ENCODE results near the gene HHIPL1.

HHIPL1 gene

DNA sequence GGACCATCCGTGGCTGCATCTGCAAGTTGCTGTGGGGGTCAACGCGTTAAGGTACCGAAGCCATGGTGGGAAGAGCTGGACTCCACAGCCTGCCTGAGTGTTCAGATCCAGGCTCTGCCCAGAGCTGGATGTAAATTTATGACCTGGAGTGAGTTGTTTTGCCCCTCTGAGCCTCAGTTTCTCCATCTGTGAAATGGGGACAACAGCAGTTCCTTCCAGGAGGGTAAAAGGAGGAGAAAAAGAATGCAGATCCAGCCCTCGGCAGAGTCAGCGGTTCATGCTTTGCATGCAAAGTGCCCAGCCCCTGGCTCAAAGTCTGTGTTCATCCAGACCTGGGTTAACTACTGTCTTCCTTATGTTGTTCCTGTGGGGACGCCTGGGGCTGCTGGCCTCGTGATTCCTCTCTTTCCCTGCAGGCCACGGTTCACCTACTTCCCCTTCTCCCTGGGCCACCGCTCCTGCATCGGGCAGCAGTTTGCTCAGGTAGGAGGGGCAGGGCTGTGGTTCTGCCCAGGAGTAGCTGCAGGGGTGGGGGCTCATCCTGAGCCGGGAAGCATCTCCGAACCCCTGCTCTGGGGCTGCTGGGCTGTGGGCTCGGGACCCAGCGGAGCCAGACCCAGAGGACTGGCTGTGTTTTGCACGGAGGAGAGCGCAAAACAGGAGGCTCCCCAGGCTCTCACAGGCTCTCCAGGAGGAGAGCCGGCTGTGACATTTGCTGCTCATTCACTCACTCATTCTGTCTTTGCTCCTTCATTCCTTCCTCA, 81.0 kb downstream of the HHIPL1 start:
- Histone ChIP-seq H3K9me3 (ENCODE audit: insufficient read depth, low read depth, low read length) (no peaks in the 10 kb centered on the region), H3K27ac (ENCODE audit: low read depth, low read length) (no peak overlapping the region), H3K4ac (ENCODE audit: low read depth, low read length) (no peak overlapping the region), H2BK120ac (ENCODE audit: insufficient read depth, low read length, poor library complexity) (no peak overlapping the region), H2AK5ac (ENCODE audit: low read length) (no peak overlapping the region), H3K9ac (ENCODE audit: low read length) (no peak overlapping the region), H4K91ac (ENCODE audit: low read depth, low read length) (no peak overlapping the region), H3K18ac (ENCODE audit: low read length) (no peak overlapping the region), H3K4me1 (ENCODE audit: control insufficient read depth in 1 of 2, insufficient read depth in 2 of 2, low read length in 2 of 2) (peaks cover 7% of the 10 kb centered on the region in 2 experiments), H3K23ac (ENCODE audit: low read length) (no peak overlapping the region), H3K4me2 (ENCODE audit: low read length) (no peak overlapping the region), H3K36me3 (ENCODE audit: control insufficient read depth in 1 of 2, insufficient read depth in 2 of 2, low read length in 2 of 2) (no peaks in the 10 kb centered on the region), H2BK5ac (ENCODE audit: low read depth, low read length, poor library complexity) (no peak overlapping the region), H3K79me1 (ENCODE audit: low read length) (peaks cover 3% of the 10 kb centered on the region), H3K4me3 (ENCODE audit: low read depth, low read length) (no peak overlapping the region), H2BK12ac (ENCODE audit: low read length) (no peak overlapping the region), H3K14ac (ENCODE audit: low read length) (no peak overlapping the region), H4K8ac (ENCODE audit: low read depth, low read length) (no peak overlapping the region), H2AFZ (ENCODE audit: insufficient read depth, low read length, poor library complexity) (no peak overlapping the region), H4K12ac (ENCODE audit: low read depth, low read length) (no peak overlapping the region), H3K27me3 (ENCODE audit: insufficient read depth, low read length) (no peaks in the 10 kb centered on the region), H3K79me2 (ENCODE audit: control insufficient read depth, insufficient read depth, low read length, poor library complexity) (peaks cover 2% of the 10 kb centered on the region)
- WGBS (ENCODE audit: extremely low coverage, insufficient coverage, insufficient read length) = no CpG with 5 or more reads among the region's 18 CpGs
- no peak for DNase-seq

DNA sequence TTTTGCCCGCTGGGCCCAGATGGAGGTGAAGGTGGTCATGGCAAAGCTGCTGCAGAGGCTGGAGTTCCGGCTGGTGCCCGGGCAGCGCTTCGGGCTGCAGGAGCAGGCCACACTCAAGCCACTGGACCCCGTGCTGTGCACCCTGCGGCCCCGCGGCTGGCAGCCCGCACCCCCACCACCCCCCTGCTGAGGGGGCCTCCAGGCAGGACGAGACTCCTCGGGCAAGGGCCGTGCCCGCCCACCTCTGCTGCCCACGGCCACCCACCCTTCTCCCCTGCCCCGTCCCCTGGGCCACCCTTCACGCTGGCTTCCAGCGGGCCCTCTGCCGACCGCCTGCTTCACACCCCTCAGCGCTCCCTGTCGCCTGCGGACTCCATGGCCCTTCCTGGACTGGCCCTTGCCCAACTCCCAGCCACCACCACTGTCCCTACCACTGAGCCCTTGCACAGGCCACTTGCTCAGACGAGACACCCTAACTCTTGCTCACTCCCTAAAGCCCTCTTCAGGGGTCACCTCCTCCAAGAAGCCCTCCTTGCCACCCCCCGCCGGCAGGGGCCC, 81.7 kb downstream of the HHIPL1 start:
- Histone ChIP-seq H3K9me3 (ENCODE audit: insufficient read depth, low read depth, low read length) (no peaks in the 10 kb centered on the region), H3K18ac (ENCODE audit: low read length) (no peak overlapping the region), H4K8ac (ENCODE audit: low read depth, low read length) (no peak overlapping the region), H2BK120ac (ENCODE audit: insufficient read depth, low read length, poor library complexity) (no peak overlapping the region), H4K91ac (ENCODE audit: low read depth, low read length) (no peak overlapping the region), H2BK5ac (ENCODE audit: low read depth, low read length, poor library complexity) (no peak overlapping the region), H3K23ac (ENCODE audit: low read length) (no peak overlapping the region), H3K27me3 (ENCODE audit: insufficient read depth, low read length) (no peaks in the 10 kb centered on the region), H2AK5ac (ENCODE audit: low read length) (no peak overlapping the region), H3K4me1 (ENCODE audit: control insufficient read depth in 1 of 2, insufficient read depth in 2 of 2, low read length in 2 of 2) (peaks cover 7% of the 10 kb centered on the region in 2 experiments), H3K27ac (ENCODE audit: low read depth, low read length) (no peak overlapping the region), H3K36me3 (ENCODE audit: control insufficient read depth in 1 of 2, insufficient read depth in 2 of 2, low read length in 2 of 2) (no peaks in the 10 kb centered on the region), H3K9ac (ENCODE audit: low read length) (no peak overlapping the region), H3K79me2 (ENCODE audit: control insufficient read depth, insufficient read depth, low read length, poor library complexity) (peaks cover 2% of the 10 kb centered on the region), H3K14ac (ENCODE audit: low read length) (no peak overlapping the region), H3K4ac (ENCODE audit: low read depth, low read length) (no peak overlapping the region), H3K4me2 (ENCODE audit: low read length) (no peak overlapping the region), H4K12ac (ENCODE audit: low read depth, low read length) (no peak overlapping the region), H3K4me3 (ENCODE audit: low read depth, low read length) (no peak overlapping the region), H2BK12ac (ENCODE audit: low read length) (no peak overlapping the region), H2AFZ (ENCODE audit: insufficient read depth, low read length, poor library complexity) (no peak overlapping the region), H3K79me1 (ENCODE audit: low read length) (peaks cover 3% of the 10 kb centered on the region)
- WGBS (ENCODE audit: extremely low coverage, insufficient coverage, insufficient read length) = no CpG with 5 or more reads among the region's 26 CpGs
- DNase-seq = no peak

DNA sequence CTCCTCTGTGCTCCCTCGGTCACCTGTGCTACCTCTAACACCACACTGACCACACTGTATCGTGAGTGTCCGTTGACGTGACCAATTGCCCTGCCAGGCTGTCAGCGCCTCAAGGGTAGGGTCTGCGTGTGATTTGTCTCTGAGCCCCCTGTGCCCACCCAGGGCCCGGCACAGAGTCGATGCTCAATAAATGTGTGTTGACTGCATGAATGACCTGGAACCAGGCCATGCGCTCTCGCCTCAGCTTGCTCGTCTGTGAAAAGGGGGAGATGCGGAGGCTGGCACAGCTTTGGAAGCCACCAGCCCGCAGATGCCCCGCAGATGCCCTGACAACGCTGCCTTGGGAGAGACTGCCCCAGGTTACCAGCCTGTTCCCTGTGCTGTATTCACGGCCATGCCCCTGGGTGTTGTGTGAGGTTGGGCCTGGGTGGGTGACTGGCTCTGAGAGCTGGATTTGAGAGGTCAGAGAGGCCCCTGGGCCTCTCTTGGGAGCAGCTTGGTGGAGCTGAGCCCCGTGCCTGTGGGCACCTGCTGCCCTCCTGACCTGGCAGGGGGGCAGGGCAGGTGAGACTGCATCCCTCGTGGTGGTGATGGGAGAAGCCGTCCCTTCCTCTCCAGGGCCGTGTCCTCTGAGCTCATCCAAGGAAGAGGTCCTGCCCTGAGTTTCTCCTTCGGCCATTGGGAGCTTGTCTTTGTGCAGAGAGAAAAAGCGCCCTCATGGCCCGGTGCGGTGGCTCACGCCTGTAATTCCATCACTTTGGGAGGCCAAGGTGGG, 82.4 kb downstream of the HHIPL1 start:
- H2BK5ac ChIP-seq (ENCODE audit: low read depth, low read length, poor library complexity) = no peak overlapping the region
- no peak overlapping the region for H4K12ac ChIP-seq (ENCODE audit: low read depth, low read length)
- WGBS (ENCODE audit: extremely low coverage, insufficient coverage, insufficient read length) = no CpG with 5 or more reads among the region's 25 CpGs
- H3K79me1 ChIP-seq (ENCODE audit: low read length) = peaks cover 3% of the 10 kb centered on the region
- H4K91ac ChIP-seq (ENCODE audit: low read depth, low read length) = no peak overlapping the region
- H3K4me3 ChIP-seq (ENCODE audit: low read depth, low read length) = no peak overlapping the region
- DNase-seq = no peak
- H3K14ac ChIP-seq (ENCODE audit: low read length) = no peak overlapping the region
- no peak overlapping the region for H3K18ac ChIP-seq (ENCODE audit: low read length)
- no peak overlapping the region for H3K23ac ChIP-seq (ENCODE audit: low read length)
- H3K4me2 ChIP-seq (ENCODE audit: low read length) = no peak overlapping the region
- no peak overlapping the region for H3K27ac ChIP-seq (ENCODE audit: low read depth, low read length)
- no peak overlapping the region for H4K8ac ChIP-seq (ENCODE audit: low read depth, low read length)
- no peak overlapping the region for H2AK5ac ChIP-seq (ENCODE audit: low read length)
- peaks cover 7% of the 10 kb centered on the region in 2 experiments for H3K4me1 ChIP-seq (ENCODE audit: control insufficient read depth in 1 of 2, insufficient read depth in 2 of 2, low read length in 2 of 2)
- peaks cover 2% of the 10 kb centered on the region for H3K79me2 ChIP-seq (ENCODE audit: control insufficient read depth, insufficient read depth, low read length, poor library complexity)
- H3K27me3 ChIP-seq (ENCODE audit: insufficient read depth, low read length) = no peaks in the 10 kb centered on the region
- no peak overlapping the region for H2BK120ac ChIP-seq (ENCODE audit: insufficient read depth, low read length, poor library complexity)
- no peak overlapping the region for H3K4ac ChIP-seq (ENCODE audit: low read depth, low read length)
- no peaks in the 10 kb centered on the region for H3K9me3 ChIP-seq (ENCODE audit: insufficient read depth, low read depth, low read length)
- no peaks in the 10 kb centered on the region for H3K36me3 ChIP-seq (ENCODE audit: control insufficient read depth in 1 of 2, insufficient read depth in 2 of 2, low read length in 2 of 2)
- no peak overlapping the region for H2AFZ ChIP-seq (ENCODE audit: insufficient read depth, low read length, poor library complexity)
- no peak overlapping the region for H3K9ac ChIP-seq (ENCODE audit: low read length)
- no peak overlapping the region for H2BK12ac ChIP-seq (ENCODE audit: low read length)

DNA sequence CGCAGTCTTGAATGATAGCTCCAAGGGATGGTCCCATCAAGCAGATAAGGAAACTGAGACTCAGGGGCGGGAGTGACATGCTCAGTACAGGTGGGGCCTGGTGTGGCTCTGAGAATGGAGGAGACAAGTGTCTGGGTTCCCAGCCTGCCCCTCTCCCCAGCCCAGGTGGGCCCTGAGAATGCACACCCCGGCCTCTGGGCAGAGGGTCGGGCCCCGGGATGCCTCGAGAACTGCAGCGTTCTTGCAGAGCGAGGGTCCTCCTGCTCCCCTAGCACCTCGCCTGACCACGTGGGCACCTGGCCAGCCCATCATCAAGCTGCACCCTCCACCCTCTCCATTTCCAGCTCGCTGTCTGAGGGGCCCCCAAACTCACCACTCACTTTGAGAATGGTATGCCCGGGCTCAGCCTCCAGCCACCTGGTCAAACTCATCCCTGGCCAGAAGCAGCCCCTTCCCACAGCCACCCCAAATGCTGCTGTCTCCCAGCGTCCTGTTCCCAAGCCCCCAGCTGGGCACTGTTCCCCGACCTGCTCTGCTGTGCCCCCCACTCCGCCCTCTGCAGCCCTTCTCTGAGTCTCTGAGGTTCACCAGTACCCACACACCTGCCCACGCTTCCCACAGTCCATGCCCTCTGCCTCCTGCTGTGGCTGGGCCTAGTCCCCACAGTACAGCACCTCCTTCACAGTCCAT, 83.4 kb downstream of the HHIPL1 start:
- no peaks in the 10 kb centered on the region for H3K27me3 ChIP-seq (ENCODE audit: insufficient read depth, low read length)
- no peak overlapping the region for H4K91ac ChIP-seq (ENCODE audit: low read depth, low read length)
- H3K14ac ChIP-seq (ENCODE audit: low read length) = no peak overlapping the region
- H3K4me1 ChIP-seq (ENCODE audit: control insufficient read depth in 1 of 2, insufficient read depth in 2 of 2, low read length in 2 of 2) = peaks cover 7% of the 10 kb centered on the region in 2 experiments
- no peaks in the 10 kb centered on the region for H3K9me3 ChIP-seq (ENCODE audit: insufficient read depth, low read depth, low read length)
- H3K18ac ChIP-seq (ENCODE audit: low read length) = no peak overlapping the region
- H3K4me3 ChIP-seq (ENCODE audit: low read depth, low read length) = no peak overlapping the region
- H3K4ac ChIP-seq (ENCODE audit: low read depth, low read length) = no peak overlapping the region
- no peak for DNase-seq
- H3K9ac ChIP-seq (ENCODE audit: low read length) = no peak overlapping the region
- WGBS (ENCODE audit: extremely low coverage, insufficient coverage, insufficient read length) = no CpG with 5 or more reads among the region's 16 CpGs
- no peak overlapping the region for H3K23ac ChIP-seq (ENCODE audit: low read length)
- peaks cover 2% of the 10 kb centered on the region for H3K79me2 ChIP-seq (ENCODE audit: control insufficient read depth, insufficient read depth, low read length, poor library complexity)
- no peak overlapping the region for H2AK5ac ChIP-seq (ENCODE audit: low read length)
- H4K12ac ChIP-seq (ENCODE audit: low read depth, low read length) = no peak overlapping the region
- no peak overlapping the region for H2AFZ ChIP-seq (ENCODE audit: insufficient read depth, low read length, poor library complexity)
- no peak overlapping the region for H4K8ac ChIP-seq (ENCODE audit: low read depth, low read length)
- no peak overlapping the region for H2BK5ac ChIP-seq (ENCODE audit: low read depth, low read length, poor library complexity)
- no peak overlapping the region for H2BK120ac ChIP-seq (ENCODE audit: insufficient read depth, low read length, poor library complexity)
- H3K27ac ChIP-seq (ENCODE audit: low read depth, low read length) = no peak overlapping the region
- H2BK12ac ChIP-seq (ENCODE audit: low read length) = no peak overlapping the region
- no peak overlapping the region for H3K4me2 ChIP-seq (ENCODE audit: low read length)
- no peaks in the 10 kb centered on the region for H3K36me3 ChIP-seq (ENCODE audit: control insufficient read depth in 1 of 2, insufficient read depth in 2 of 2, low read length in 2 of 2)
- peaks cover 3% of the 10 kb centered on the region for H3K79me1 ChIP-seq (ENCODE audit: low read length)
